DMS53 treated with DMSO at 0.1 percent for 48 hours (cell line): Measurements from ENCODE around the gene ATP8B2.
"Not testable (repeated sequence)": the region's sequence is repeated elsewhere in the genome, so short reads cannot be mapped to it uniquely, and the experiment has no call there.

Experiments
- DNase-seq: peaks from one replicate; lab custom pipeline; 2025; ENCODE audit not compliant: unreplicated experiment; lab: John Stamatoyannopoulos, UW

ATP8B2 gene

DNA sequence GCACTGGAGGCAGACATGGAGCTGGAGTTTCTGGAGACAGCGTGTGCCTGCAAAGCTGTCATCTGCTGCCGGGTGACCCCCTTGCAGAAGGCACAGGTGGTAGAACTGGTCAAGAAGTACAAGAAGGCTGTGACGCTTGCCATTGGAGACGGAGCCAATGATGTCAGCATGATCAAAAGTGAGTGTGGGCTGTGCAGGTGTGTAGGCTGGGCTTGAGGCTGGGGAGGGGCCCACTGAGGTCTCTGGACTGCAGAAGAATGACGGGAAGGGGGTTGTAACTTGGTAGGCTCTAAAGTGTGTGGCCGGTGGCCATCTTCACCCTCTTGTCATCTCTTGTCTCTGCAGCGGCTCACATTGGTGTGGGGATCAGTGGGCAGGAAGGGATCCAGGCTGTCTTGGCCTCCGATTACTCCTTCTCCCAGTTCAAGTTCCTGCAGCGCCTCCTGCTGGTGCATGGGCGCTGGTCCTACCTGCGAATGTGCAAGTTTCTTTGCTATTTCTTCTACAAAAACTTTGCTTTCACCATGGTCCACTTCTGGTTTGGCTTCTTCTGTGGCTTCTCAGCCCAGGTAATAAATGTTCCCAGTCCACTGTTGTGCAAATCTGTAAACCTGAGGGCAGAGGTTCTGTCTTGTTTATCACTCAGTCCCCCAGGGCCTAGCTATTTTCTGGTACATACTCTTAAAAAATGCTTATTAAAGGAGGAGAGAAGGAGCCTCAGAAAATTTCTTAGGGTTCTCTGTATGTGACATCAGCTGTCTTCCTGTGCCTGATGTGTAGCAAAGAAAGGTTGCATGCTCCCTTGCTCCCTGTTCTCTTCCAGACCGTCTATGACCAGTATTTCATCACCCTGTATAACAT lies 19.9 kb downstream of the ATP8B2 start:
- DNase-seq = peak; percentile 15

DNA sequence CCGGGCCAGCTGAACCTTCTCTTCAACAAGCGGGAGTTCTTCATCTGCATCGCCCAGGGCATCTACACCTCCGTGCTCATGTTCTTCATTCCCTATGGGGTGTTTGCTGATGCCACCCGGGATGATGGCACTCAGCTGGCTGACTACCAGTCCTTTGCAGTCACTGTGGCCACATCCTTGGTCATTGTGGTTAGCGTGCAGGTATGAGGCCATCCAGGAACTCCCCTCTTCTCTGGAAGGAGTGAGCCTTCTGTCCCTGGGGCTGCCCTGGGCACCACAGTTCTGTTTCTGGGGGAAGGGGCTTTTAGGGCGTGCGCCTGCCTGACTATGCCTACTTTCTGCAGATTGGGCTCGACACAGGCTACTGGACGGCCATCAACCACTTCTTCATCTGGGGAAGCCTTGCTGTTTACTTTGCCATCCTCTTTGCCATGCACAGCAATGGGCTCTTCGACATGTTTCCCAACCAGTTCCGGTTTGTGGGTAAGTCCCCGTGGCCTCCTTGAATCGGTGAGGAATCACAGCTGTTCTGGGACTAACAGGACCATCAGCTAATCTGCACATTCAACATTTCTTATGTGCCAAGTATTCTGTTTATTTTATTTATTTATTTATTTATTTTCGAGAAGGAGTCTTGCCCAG lies 21.1 kb downstream of the ATP8B2 start:
- DNase-seq = no peak

DNA sequence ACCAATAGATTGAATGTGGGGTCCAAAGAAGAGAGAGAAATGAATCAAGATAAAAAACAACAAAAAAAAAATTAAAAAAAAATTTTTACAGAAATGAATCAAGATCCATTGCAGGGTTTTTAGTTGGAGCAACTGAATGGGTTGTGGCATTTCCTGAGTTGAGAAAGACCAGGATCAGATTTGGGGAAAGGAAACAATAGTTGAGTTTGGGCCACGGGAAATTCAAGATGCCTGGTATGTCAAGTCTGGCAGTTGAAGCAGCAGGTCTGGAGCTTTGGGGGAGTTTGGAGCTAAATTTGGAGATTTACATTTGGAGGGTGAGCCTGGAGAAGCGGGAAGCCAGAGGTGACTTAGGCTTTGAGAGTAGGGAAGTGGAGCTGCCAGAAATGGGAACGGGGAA lies 22.6 kb downstream of the ATP8B2 start:
- DNase-seq = no peak

DNA sequence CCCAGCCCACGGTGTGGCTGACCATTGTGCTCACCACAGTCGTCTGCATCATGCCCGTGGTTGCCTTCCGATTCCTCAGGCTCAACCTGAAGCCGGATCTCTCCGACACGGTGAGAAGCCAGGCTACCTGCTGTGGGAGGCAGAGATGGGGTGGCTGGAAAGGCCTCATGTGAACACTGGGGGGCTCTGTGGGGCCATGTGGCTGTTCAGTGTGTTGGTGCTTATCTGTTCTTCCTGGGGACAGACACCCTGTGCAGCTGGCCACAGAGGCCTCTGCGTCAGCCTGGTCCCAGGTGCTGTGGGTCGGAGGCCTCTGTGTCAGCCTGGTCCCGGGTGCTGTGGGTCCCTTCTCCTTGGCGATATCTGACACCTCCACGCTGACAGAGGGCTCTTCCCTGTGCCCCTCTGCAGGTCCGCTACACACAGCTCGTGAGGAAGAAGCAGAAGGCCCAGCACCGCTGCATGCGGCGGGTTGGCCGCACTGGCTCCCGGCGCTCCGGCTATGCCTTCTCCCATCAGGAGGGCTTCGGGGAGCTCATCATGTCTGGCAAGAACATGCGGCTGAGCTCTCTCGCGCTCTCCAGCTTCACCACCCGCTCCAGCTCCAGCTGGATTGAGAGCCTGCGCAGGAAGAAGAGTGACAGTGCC lies 23.2 kb downstream of the ATP8B2 start:
- DNase-seq = no peak

DNA sequence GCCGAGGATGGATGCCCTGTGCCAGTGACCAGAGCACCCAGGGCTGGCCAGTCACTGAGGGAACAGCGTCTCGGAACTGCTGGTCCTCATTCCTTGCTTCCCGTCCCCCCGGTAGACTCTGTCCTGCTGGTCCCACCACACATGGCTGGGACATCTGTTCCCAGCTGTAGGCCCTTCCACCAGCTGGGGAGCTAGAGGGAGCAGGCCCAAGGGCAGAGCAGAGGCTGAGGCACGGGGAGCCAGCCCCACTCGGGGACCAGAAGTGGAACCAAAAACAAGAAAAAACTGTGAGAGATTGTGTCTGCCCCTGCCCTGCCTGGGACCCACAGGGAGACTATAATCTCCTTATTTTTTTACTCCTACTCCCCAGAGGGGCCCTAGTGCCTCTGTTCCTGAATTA lies 23.8 kb downstream of the ATP8B2 start:
- DNase-seq = no peak

DNA sequence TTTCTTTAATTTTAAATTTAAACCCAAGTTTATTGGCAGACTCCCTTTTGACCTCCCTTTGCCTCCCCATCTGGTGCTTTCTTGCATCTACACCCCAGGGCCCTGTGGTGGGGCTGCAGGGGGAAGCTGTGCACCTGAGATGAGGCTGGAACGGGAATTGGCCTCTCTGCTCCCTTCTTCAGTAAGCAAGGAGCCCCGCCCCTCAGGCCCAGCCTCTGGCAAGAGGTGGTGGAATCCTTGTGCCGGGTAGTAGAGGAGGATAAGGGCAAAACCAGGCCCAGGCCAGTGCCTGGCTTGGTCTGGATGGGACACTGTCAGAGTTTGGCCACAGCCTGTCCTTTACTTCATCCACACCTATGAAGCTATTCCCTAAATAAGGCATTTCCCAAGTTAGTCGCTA lies 25.1 kb downstream of the ATP8B2 start:
- no peak for DNase-seq

DNA sequence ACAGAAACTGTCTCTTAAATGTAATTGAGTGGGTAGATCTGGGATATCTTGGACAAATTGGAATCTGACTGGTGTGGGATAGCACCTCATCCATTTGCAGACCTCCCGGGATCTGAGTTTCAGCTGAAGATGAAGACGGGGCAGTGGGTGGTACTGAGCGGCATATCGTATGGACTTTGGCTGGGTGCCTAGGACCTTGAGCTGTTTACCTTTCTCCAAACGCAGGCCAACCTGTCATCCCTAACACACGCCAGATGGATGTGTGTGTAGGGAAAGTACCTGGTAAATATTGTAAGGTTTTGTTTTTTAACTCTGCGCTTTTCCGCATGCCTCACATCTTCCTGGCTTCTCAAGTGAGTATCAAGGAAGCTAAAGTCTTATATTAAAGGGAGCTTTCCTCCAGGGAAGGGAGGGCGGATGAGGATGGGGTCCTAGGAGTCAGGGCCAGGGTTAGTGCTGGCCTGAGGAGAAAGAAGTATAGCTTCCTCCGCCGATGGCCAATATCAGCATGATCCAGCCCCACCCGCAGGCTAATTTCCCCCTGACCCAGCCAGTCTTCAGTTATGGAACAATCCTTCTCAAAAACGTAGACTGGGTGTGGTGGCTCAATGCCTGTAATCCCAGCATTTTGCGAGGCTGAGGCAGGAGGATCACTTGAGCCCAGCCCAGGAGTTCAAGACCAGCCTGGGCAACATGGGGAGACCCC lies 26.2 kb downstream of the ATP8B2 start:
- DNase-seq = peak; percentile 80

DNA sequence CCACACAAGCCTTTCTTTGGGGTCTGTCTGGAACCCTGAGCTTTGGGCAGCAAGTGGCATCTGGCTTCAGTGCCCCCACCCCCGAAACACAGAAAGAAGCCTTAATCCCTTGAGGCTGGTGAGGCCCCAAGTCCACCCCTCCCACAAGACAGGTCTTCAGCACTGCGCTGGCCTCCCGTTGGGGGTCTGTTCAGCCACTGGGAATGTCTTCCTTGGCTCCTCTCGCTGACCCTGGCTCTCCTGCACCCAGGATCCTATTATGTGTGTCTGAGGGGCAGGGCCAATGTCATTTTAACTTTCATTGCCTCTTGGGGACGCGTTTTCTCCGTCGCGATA lies 26.9 kb downstream of the ATP8B2 start:
- no peak for DNase-seq

DNA sequence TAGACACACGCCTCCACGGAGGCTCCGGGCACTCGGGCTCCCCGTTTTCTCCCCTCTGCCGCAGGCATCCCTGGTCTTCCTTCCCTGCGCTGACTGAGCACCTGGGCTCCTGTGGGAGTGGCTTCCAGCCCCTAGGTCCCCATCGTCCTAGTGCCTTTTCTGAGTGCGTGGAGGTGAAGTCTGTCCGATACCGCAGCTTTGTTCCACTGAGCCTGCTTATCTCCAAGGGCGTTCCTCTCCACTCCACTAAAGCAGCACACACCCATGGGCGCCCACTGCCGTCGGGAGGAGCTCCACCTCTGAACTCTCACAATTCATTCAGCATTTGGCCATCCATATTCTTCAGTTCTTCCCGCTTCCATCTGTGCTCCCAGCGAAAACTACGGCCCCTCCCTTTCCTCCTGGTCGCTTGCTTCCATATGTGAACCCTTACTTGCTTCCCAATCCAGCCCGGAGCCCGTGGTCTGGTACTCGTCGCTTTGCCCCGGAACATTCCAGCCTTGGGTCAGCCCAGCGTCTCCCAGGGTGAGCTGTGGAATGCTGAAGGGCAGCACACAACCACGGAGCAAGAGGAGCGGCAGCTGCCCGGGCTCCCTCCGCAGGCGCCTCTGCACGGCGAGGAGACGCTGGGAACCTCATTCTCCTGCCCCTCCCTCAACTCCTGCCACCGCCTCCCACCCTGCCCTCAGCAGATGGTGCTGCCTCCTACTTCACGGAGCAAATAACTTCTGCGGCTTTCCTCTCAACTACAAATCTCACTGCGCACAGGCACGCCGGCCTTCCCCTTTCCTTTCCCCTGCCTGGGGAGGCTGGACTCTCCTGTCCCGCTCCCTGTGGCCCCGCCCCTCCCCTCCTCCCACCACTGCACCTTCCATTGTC lies 27.5 kb downstream of the ATP8B2 start:
- DNase-seq = peak; percentile 44

DNA sequence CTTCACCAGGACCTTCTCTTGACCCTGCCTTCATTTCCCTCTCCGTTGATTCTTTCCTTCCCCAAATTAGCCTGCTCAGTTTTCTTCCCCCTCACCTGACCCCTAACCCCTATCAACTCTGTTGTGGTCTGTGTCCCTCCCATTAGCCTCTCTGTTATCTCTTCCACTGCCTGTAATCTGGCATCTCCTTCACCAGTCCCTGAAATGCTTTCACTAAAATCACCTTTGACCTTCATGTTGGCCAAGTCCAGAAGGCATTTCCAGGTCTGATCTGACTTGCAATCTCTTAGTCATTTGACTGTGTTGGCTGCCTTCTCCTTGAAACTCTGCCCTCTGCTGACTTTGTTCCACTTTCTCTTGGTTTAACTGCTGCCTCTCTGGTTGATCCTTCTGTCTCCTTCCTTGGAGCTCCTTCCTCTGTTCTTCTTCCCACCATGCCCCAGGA lies 28.2 kb downstream of the ATP8B2 start:
- DNase-seq = peak; percentile 14

DNA sequence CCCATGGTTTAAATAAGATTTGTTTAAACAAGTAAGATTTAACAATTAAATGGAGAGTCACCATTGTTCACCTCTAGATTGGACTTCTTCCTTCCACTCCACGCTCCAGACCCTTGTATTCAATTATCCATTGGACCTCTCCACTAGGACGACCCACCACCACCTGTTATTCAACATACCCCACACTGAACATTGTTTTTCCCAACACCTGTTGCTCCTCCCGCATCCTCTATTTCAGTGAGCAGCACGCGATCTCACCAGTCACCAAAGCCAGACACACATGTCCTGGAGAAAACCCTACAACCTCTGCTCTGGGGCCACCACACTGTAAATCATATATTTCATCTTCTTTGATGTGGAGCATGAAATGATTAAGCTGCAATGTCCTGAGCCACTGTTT lies 28.6 kb downstream of the ATP8B2 start:
- no peak for DNase-seq

DNA sequence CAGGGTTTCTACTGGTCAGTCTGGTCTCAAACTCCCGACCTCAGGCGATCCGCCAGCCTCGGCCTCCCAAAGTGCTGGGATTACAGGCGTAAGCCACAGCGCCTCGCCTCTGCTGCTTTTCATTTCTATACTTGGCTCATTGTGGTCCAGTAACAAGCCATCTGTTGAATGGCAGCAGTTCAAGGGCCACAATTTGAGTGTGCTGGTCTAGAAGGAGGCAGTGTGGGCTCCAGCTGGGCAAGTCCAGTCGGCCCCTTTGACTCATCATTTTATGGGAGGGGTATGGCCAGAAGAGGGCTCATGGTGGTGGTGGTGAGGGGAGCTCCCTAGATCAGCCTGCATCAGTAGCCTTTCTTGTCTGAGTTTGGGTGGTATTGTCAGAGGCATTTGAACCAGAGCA lies 33.2 kb downstream of the ATP8B2 start:
- DNase-seq = no peak

DNA sequence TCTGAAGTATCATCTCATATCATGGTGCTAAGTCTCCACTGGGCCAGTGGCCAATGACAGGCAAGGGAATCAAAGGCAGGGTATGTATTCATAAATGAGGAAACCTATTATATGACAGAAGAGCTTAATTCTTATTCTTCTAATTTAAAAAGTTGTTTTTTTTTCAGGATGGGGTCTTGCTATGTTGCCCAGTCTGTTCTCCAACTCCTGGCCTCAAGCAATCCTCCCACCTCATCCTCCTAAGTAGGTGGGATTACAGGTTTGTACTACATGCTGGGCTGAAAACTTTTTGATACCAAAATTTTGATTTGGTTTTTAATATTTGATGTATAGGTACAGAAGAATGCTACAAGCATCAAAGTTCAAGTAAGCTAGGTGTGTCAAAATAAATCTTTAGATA lies 35.0 kb downstream of the ATP8B2 start:
- no peak for DNase-seq

DNA sequence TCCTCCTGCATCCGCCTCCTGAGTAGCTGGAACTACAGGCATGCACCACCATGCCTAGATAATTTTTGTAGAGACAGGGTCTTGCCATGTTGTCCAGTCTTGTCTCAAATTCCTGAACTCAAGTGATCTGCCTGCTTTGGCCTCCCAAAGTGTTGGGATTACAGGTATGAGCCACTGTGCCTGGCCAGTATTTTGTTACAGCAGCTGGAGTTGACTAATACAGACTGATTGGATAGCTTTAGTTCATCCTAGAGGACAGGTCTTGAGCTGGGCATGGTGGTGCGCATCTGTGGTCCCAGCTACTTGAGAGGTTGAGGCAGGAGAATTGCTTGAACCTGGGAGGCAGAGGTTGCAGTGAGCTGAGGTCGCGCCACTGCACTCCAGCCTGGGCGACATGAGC lies 35.6 kb downstream of the ATP8B2 start:
- not testable (repeated sequence) for DNase-seq

DNA sequence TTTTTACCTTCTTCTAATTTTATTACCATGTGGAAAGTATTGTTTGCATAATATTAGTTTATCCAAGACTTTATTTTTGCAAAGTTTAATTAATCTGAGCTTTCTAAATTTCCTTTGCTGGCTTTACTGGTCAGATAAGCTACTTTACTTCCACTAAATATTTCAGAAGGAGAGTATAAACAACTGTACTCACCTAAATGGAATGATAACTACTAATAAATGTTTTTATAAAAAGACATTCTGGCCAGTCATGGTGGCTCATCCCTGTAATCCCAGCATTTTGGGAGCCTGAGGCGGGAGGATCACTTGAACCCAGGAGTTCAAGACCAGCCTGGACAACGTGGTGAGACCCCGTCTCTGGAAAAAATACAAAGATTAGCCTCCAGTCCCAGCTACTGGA lies 36.0 kb downstream of the ATP8B2 start:
- DNase-seq = no peak

DNA sequence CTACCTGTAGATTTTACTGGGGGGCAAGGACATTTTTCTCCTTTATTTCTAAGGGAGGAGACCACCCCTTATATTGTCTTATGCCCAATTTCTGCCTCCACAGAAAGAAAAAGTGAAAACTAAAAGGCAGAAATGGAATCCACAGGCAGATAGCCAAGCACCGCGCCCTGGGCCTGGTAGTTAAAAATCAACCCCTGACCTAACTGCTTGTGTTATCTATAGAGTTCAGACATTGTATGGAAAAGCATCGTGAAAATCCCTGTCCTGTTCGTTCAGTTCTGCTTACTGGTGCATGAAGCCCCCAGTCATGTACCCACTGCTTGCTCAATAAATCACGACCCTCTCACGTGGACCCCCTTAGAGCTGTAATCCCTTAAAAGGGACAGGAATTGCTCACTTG lies 46.1 kb downstream of the ATP8B2 start:
- DNase-seq = no peak

DNA sequence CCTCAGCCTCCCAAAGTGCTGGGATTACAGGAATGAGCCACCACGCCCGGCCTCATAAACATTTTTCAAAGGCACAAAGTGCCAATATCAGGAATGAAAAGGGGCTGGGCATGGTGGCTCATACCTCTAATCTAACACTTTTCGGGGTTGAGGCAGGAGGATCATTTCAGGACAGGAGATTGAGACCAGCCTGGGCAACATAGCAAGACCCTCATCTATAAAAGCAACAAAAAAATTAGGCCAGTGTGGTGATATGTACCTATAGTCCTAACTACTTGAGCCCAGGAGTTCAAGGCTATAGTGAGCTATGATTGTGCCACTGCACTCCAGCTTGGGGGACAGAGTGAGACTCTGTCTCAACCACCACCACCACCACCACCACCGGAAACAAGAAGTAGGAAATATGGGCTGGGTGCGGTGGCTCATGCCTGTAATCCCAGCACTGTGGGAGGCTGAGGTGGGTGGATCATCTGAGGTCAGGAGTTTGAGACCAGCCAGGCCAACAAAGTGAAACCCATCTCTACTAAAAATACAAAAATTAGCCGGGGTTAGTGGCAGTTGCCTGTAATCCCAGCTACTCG lies 48.5 kb downstream of the ATP8B2 start:
- not testable (repeated sequence) for DNase-seq

DNA sequence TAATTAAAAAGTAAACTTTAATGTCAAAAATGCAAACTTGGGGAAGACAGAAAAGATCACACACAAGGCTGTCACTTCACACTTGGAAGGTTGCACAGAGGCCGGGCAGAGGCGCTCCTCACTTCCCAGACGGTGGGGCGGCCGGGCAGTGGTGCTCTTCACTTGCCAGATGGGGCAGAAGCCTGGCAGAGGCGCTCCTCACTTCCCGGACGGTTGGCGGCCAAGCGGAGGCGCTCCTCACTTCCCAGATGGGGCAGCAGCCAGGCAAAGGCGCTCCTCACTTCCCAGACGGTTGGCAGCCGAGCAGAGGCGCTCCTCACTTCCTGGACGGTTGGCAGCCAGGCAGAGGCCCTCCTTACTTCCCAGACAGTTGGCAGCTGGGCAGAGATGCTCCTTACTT lies 54.0 kb downstream of the ATP8B2 start:
- no peak for DNase-seq

DNA sequence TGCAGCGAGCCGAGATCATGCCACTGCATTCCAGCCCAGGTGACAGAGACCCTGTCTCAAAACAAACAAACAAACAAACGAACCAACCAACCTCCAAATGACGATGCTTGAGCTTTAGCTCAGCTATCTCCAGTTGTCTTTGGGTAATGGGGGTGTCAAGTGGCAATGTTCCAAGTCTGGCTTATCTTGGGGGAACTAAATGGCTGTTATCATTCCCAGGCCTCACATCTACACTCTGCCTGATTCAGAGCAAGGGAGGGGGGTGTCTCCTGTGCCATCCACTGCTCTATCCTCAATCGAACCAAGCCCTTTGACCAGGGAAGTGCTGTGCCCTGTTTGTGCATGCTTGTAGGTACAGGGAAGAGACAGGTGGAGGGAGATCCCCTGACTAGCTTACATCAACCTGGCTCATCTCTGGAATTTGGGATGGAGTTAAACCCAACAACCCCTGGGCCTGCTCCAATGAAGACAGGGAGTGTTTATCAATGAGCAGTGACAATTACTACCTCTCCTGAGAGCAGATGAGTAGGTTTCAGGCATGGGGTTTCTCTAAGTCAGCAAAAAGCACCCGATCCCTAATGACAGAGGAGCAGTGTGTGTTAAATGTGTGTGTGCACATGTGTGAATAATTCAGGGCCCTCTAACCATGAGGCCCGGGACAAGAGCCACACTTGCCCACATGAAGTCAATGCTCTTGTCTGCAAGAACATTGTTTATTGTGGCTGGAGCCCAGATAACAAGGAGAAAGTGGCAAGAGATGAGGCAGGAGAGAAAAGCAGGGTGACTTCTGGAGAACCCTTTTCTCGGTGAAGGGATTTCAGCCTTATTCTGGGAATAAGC lies 59.5 kb downstream of the ATP8B2 start:
- DNase-seq = no peak
